PFSK-1 (cell line): ENCODE measurements around the gene USF3.

Source experiments
- FOXP2 ChIP-seq: optimal IDR thresholded peaks from 2 replicates; pipeline ENCODE3; 2011; ENCODE audit warnings: borderline replicate concordance, control low read depth, inconsistent platforms; ENCODE audit not compliant: insufficient read depth; ENCODE audit errors: extremely low read length, extremely low read depth
- POLR2AphosphoS5 ChIP-seq: IDR thresholded peaks from 2 replicates; pipeline ENCODE4 v1.6.1; 2012; ENCODE audit warnings: low read depth, mild to moderate bottlenecking, control low read depth, low read length, moderate library complexity
- REST ChIP-seq, 2 experiments: IDR thresholded peaks; 2 replicates each; pipeline versions ENCODE4 v1.6.1 to v1.8.0; 2011 to 2012; ENCODE audit warnings: low read depth in 2 of 2, low read length in 2 of 2, control low read depth in 1 of 2, inconsistent platforms in 1 of 2, mild to moderate bottlenecking in 1 of 2, moderate library complexity in 1 of 2; ENCODE audit not compliant: insufficient read depth in 1 of 2
- SIN3A ChIP-seq: IDR thresholded peaks from 2 replicates; pipeline ENCODE4 v1.6.1; 2012; ENCODE audit warnings: mild to moderate bottlenecking, low read length, moderate library complexity, borderline replicate concordance; ENCODE audit not compliant: insufficient read depth
- TAF1 ChIP-seq: IDR thresholded peaks from 2 replicates; pipeline ENCODE4 v1.6.1; 2012; ENCODE audit warnings: low read length, control low read depth, borderline replicate concordance; ENCODE audit not compliant: insufficient read depth

GRCh38 chr3:113660458-113660857, 36.0 kb downstream of the USF3 start:
- no peak for TF ChIP-seq REST (IDR thresholded peaks at IDR 0.05; ENCODE audit: insufficient read depth in 1 of 2, low read depth in 2 of 2, low read length in 2 of 2)
- no peak for TF ChIP-seq POLR2AphosphoS5
- no peak for TF ChIP-seq TAF1
- no peak for TF ChIP-seq SIN3A
- TF ChIP-seq FOXP2, result no peak
